Lower lobe of right lung (tissue), 2 donors: ENCODE measurements around the gene TRPC4. TPM values are rescaled to one million over a fixed set of nuclear protein-coding genes. Genes with fewer than 3 reads are reported as not detected.
"Not testable (repeated sequence)": the region's sequence is repeated elsewhere in the genome, so short reads cannot be mapped to it uniquely, and the experiment has no call there.

Experiments
- ATAC-seq, 2 donors: fragments of 200-7000 bp; cut with Tn5 transposase; one replicate each; pipeline ENCODE4 v1.9.1; 2020 to 2022; ENCODE audit warnings: mild to moderate bottlenecking in 2 of 2, moderate library complexity in 2 of 2
- DNase-seq: peaks from one replicate; pipeline ENCODE4 v3.0.0-alpha.2; 2020
- H3K27ac ChIP-seq: fragments of 200-600 bp; one replicate; pipeline ENCODE4 v1.8.0; 2022
- H3K27me3 ChIP-seq: fragments of 200-600 bp; one replicate; pipeline ENCODE4 v1.8.0; 2022; ENCODE audit warnings: low read depth
- H3K36me3 ChIP-seq: fragments of 200-600 bp; one replicate; pipeline ENCODE4 v1.8.0; 2022; ENCODE audit warnings: mild to moderate bottlenecking
- H3K4me1 ChIP-seq: fragments of 200-600 bp; one replicate; pipeline ENCODE4 v1.8.0; 2022
- H3K4me3 ChIP-seq: fragments of 200-600 bp; one replicate; pipeline ENCODE4 v1.8.0; 2022; ENCODE audit warnings: mild to moderate bottlenecking
- H3K9me3 ChIP-seq: fragments of 200-600 bp; one replicate; pipeline ENCODE4 v1.8.0; 2022
- intact Hi-C: fragments of 100-400 bp; cut with DNase I; formaldehyde crosslinking; loops from one replicate; pipeline ENCODE4 v1.11.0; 2022
- total RNA-seq: library from RNA; stranded (reverse); fragmentation: NEBNext Ultra II Directional; extraction: Animal tissue kit (Norgen Biotek cat#: 25700); gene quantifications from one replicate; pipeline ENCODE4 v1.2.1, GENCODE V29; 2021
- TF ChIP-seq, protein P1 (sequence below): fragments of 200-600 bp; IDR thresholded peaks from one replicate; pipeline ENCODE4 v1.8.0; 2022; ENCODE audit warnings: antibody characterized with exemption, mild to moderate bottlenecking
- donor health status: DM: no; HTN: yes; CAD: no; lungs with severe emphysema.

Gene TRPC4
- total RNA-seq, 1 donor from 2014 or later = 0.71 TPM

DNA sequence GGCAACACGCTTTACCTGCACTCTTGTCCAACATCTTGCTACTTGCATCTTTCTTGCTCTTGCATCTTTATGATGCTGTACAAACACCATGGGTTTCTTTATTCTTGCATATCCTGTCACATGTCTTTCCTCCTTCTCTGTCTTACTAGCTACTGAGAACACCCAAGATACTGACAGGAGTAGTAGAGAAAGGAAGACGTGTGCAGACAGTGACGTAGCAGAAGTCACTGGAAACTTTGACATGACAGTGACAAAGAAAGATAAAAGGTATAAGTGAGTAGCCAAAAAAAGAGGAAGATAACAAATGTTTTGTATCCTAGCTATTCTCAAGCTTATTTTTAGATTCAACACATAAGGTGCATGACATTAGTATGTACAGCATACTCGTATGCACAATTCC is 34.2 kb downstream of the TRPC4 start:
- Histone ChIP-seq H3K4me3 (no peak overlapping the region), H3K27me3 (no peaks in the 10 kb centered on the region), H3K36me3 (no peaks in the 10 kb centered on the region), H3K9me3 (no peaks in the 10 kb centered on the region), H3K27ac (no peak overlapping the region), H3K4me1 (no peaks in the 10 kb centered on the region)
- TF ChIP-seq, protein P1, sequence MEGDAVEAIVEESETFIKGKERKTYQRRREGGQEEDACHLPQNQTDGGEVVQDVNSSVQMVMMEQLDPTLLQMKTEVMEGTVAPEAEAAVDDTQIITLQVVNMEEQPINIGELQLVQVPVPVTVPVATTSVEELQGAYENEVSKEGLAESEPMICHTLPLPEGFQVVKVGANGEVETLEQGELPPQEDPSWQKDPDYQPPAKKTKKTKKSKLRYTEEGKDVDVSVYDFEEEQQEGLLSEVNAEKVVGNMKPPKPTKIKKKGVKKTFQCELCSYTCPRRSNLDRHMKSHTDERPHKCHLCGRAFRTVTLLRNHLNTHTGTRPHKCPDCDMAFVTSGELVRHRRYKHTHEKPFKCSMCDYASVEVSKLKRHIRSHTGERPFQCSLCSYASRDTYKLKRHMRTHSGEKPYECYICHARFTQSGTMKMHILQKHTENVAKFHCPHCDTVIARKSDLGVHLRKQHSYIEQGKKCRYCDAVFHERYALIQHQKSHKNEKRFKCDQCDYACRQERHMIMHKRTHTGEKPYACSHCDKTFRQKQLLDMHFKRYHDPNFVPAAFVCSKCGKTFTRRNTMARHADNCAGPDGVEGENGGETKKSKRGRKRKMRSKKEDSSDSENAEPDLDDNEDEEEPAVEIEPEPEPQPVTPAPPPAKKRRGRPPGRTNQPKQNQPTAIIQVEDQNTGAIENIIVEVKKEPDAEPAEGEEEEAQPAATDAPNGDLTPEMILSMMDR = no peak
- ATAC-seq (no peak), DNase-seq (no peak)
- intact Hi-C loops = no loop called here

DNA sequence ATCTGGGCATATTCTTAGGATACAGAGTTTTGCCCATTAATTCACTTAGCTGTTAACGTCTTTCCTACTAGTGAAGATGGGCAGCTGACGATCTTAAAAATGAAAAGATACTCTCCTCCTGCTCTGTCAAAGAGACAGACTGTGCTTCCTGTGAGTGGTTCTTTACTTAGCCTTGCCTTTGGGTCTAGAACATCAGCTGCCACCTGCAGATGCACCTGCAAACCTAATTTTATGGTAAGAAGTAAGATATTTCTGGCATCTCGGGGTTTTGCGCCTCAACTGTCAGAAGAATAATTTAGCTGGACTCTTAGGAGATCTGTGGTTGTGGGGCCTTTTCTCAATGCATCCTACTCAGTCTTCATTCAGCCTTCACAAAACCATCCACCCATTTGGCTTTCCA is 36.2 kb downstream of the TRPC4 start:
- TF ChIP-seq, protein P1 = no peak
- intact Hi-C loops = no loop called here
- DNase-seq (no peak), ATAC-seq (no peak)
- Histone ChIP-seq H3K9me3 (no peaks in the 10 kb centered on the region), H3K36me3 (no peaks in the 10 kb centered on the region), H3K4me3 (no peak overlapping the region), H3K4me1 (no peaks in the 10 kb centered on the region), H3K27ac (no peak overlapping the region), H3K27me3 (no peaks in the 10 kb centered on the region)

DNA sequence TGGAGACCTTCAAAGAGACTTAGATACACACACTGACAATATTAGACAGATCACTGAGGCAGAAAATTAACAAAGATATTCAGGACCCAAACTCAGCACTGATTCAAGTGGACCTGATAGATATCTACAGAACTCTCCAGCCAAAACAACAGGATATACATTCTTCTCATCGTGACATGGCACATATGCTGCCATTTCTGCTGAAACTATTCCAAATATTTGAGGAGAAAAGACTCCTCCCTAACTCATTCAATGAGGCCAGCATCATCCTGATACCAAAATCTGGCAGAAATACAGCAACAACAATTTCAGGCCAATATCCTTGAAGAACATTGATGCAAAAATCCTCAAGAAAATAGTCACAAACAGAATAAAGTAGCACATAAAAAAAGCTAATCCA is 53.3 kb downstream of the TRPC4 start:
- Histone ChIP-seq H3K4me1 (no peaks in the 10 kb centered on the region), H3K9me3 (peaks cover 27% of the 10 kb centered on the region), H3K4me3 (no peak overlapping the region), H3K27ac (no peak overlapping the region), H3K36me3 (no peaks in the 10 kb centered on the region), H3K27me3 (no peaks in the 10 kb centered on the region)
- intact Hi-C loops = no loop called here
- DNase-seq (no peak), ATAC-seq (no peak)
- TF ChIP-seq, protein P1 = no peak

DNA sequence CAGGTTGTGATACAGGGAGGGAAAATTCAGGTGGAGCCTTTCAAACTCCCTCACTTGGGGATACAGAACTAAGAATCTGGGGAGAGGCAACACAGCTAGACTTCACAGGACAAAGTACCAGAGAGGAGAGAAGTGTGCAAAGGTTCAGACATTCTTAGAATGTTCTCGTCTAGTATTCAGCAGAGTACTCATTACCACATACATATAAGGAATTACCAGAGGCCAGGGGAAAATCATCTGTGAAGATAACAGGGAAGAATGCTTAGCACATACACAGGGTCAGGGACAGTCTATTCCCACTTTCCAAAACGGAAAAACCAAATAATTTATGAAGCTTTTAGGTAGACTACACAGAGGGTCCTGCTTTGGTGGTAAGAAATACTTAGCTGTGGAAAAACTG is 58.1 kb downstream of the TRPC4 start:
- no peak overlapping the region for H3K4me3 ChIP-seq
- TF ChIP-seq, protein P1 = no peak
- DNase-seq = no peak
- no peak overlapping the region for H3K27ac ChIP-seq
- peaks cover 5% of the 10 kb centered on the region for H3K9me3 ChIP-seq
- H3K27me3 ChIP-seq = no peaks in the 10 kb centered on the region
- no peaks in the 10 kb centered on the region for H3K4me1 ChIP-seq
- ATAC-seq = no peak
- intact Hi-C loops = no loop called here
- H3K36me3 ChIP-seq = no peaks in the 10 kb centered on the region

DNA sequence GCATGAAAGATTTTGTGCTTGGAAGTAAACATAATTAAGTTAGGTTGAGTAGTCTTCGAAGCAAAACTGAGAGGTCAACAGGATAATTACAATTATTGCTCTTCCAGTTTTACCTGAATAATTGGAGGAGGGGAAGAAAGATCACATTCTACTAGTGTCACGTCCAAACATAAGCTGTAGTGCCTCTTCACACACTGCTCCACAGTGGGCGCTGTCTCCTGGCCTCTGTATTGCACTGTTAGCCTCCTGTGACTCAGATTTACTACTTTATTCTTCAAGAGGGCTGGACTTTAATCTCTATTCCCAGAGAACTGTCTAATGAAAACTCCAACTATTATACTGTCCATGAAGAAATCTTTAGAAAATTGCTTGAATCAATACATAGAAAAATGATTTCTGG is 62.9 kb downstream of the TRPC4 start:
- Histone ChIP-seq H3K36me3 (no peaks in the 10 kb centered on the region), H3K27me3 (no peaks in the 10 kb centered on the region), H3K4me1 (no peaks in the 10 kb centered on the region), H3K4me3 (no peak overlapping the region), H3K9me3 (no peaks in the 10 kb centered on the region), H3K27ac (no peak overlapping the region)
- intact Hi-C loops = no loop called here
- no peak for ATAC-seq
- TF ChIP-seq, protein P1 = no peak
- DNase-seq = no peak

DNA sequence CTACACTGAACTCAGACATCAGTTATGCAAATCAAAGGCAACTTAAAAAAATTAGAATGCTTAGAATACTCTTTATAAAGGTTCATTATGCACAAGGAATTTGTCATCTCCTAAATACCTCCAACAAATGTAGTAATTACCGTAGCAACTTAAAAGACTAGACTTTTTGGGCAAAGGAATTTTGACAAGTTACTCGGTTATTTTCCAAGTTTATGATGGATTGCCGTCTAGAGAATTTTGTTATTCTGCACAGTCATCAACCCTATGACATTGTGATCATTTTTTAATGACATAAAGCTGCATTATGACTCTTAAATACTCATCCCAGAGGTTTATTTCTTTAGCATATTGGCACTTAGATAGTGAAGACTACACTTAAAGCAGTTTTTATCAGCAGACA is 71.9 kb downstream of the TRPC4 start:
- Histone ChIP-seq H3K27ac (no peak overlapping the region), H3K36me3 (no peaks in the 10 kb centered on the region), H3K4me1 (no peaks in the 10 kb centered on the region), H3K9me3 (no peaks in the 10 kb centered on the region), H3K4me3 (no peak overlapping the region), H3K27me3 (no peaks in the 10 kb centered on the region)
- intact Hi-C loops = no loop called here
- TF ChIP-seq, protein P1 = no peak
- ATAC-seq = no peak
- DNase-seq = no peak

DNA sequence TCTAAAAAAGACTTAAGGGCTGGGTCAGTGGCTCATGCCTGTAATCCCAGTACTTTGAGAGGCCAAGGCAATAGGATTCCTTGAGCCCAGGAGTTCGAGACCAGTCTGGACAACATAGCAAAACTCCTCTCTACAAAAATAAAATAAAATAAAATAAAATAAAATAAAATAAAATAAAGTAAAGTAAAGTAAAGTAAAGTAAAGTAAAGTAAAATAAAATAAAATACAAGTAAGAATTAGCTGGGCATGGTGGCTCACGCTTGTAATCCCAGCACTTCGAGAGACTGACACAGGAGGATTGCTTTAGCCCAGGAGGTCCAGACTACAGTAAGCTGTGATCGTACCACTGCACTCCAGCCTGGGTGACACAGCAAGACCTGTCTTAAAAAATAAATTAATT is 72.8 kb downstream of the TRPC4 start:
- intact Hi-C loops, DNase-seq, ATAC-seq: not testable (repeated sequence)

More for the DNA sequence above, 72.8 kb downstream of the TRPC4 start:
- H3K4me3 ChIP-seq, H3K36me3 ChIP-seq, H3K27ac ChIP-seq, H3K4me1 ChIP-seq, H3K9me3 ChIP-seq, H3K27me3 ChIP-seq: not testable (repeated sequence)
